Spleen (tissue), 11 donors: ENCODE results near the gene NFYC. TPM values are rescaled to one million over a fixed set of nuclear protein-coding genes. Genes with fewer than 3 reads are reported as not detected.
A peak's percentile ranks its signal among the peaks of the same experiment; 100 is the strongest.

Experiments
- DNase-seq: peaks from one replicate; pipeline ENCODE4 v3.0.0-alpha.2; 2020
- H3K27ac ChIP-seq, 8 donors: fragments of 200-600 bp; sonication (generic) in 7 of 8; 1 replicate in 4 of 8; 2 replicates in 4 of 8; pipeline versions ENCODE4 v1.5.0 to v1.8.0; 2016 to 2021; ENCODE audit warnings: inconsistent platforms in 4 of 8, mild to moderate bottlenecking in 4 of 8, moderate library complexity in 1 of 8
- H3K27me3 ChIP-seq, 7 donors: fragments of 200-600 bp; sonication (generic) in 6 of 7; replicated peaks in 1 of 7; 1 replicate in 4 of 7; 2 replicates in 3 of 7; pipeline versions ENCODE4 v1.5.0 to v1.8.0; 2016 to 2021; ENCODE audit warnings: inconsistent platforms in 3 of 7, mild to moderate bottlenecking in 1 of 7
- H3K36me3 ChIP-seq, 6 donors: fragments of 200-600 bp; sonication (generic) in 5 of 6; 1 replicate in 4 of 6; 2 replicates in 2 of 6; pipeline versions ENCODE4 v1.5.0 to v1.8.0; 2016 to 2021; ENCODE audit warnings: inconsistent platforms in 2 of 6
- H3K4me1 ChIP-seq, 6 donors: fragments of 200-600 bp; sonication (generic) in 5 of 6; 1 replicate in 3 of 6; 2 replicates in 3 of 6; pipeline versions ENCODE4 v1.5.0 to v1.8.0; 2016 to 2021; ENCODE audit warnings: inconsistent platforms in 3 of 6
- H3K4me3 ChIP-seq, 8 donors: fragments of 200-600 bp; sonication (generic) in 7 of 8; 1 replicate in 4 of 8; 2 replicates in 4 of 8; pipeline versions ENCODE4 v1.5.0 to v1.8.0; 2016 to 2021; ENCODE audit warnings: inconsistent platforms in 4 of 8, mild to moderate bottlenecking in 4 of 8, moderate library complexity in 2 of 8
- H3K9me3 ChIP-seq, 8 donors: fragments of 200-600 bp; sonication (generic) in 7 of 8; 1 replicate in 4 of 8; 2 replicates in 4 of 8; pipeline versions ENCODE4 v1.5.0 to v1.8.0; 2016 to 2021; ENCODE audit warnings: inconsistent platforms in 4 of 8
- POLR2A ChIP-seq, 3 donors: fragments of 450-650 bp; IDR thresholded peaks; one replicate each; pipeline ENCODE4 v1.5.1; 2017; ENCODE audit warnings: antibody characterized with exemption in 3 of 3, mild to moderate bottlenecking in 1 of 3
- POLR2AphosphoS5 ChIP-seq, 3 donors: sonication (generic); formaldehyde crosslinking; IDR thresholded peaks; one replicate each; pipeline ENCODE4 v1.5.1; 2017; ENCODE audit warnings: antibody characterized with exemption in 3 of 3
- WGBS, 5 donors: extraction: QIAGEN DNeasy Blood & Tissue Kit in 3 of 5; methylation state at CpG; one replicate each; pipeline versions ENCODE4 v1.1.5 to v1.1.7; 2013 to 2018; 5-methylcytosine and 5-hydroxymethylcytosine counted together
- intact Hi-C: fragments of 100-400 bp; cut with DNase I; formaldehyde crosslinking; loops from one replicate; pipeline ENCODE4 v1.15.0; 2023; ENCODE audit warnings: low total_unique reads
- polyA plus RNA-seq, 3 donors: library from polyadenylated mRNA; stranded (reverse); fragments of 200-250 nt; gene quantifications; one replicate each; pipeline ENCODE4 v1.2.1, GENCODE V29; 2013
- total RNA-seq, 7 donors: library from RNA; depleted of rRNA in 3 of 7; stranded (reverse); fragments of >200 nt in 3 of 7; fragmentation: NEBNext Ultra II Directional in 4 of 7; extraction: Animal tissue kit (Norgen Biotek cat#: 25700) in 4 of 7; gene quantifications; one replicate each; pipeline versions ENCODE4 v1.1.0 to v1.2.1, GENCODE V29; 2016 to 2021
- TF ChIP-seq, protein P1 (sequence below), 11 experiments: fragments of 200-600 bp in 7 of 11; fragments of 450-650 bp in 4 of 11; sonication (generic) in 4 of 11; IDR thresholded peaks in 8 of 11; conservative IDR thresholded peaks in 3 of 11; 1 replicate in 7 of 11; 2 replicates in 4 of 11; pipeline versions ENCODE4 v1.4.0 to v1.8.0; 2016 to 2021; ENCODE audit warnings: antibody characterized with exemption in 11 of 11, inconsistent platforms in 4 of 11, mild to moderate bottlenecking in 1 of 11
- donor health status: healthy with polysubstance abuse.
- donor health status: DM: no; HTN: no; CAD: no; lungs with moderate emphysema.
- donor health status: DM: no; HTN: no; CAD: no.
- donor health status: Bipolar disorder and iron deficiency.
- donor health status: healthy.
- donor health status: DM: no; HTN: no; CAD: no.
- donor health status: DM: yes; HTN: yes; CAD: no.

Gene NFYC
- total and polyA plus RNA-seq, 10 donors: 34.6 to 99.0 (median 67.7) TPM

DNA sequence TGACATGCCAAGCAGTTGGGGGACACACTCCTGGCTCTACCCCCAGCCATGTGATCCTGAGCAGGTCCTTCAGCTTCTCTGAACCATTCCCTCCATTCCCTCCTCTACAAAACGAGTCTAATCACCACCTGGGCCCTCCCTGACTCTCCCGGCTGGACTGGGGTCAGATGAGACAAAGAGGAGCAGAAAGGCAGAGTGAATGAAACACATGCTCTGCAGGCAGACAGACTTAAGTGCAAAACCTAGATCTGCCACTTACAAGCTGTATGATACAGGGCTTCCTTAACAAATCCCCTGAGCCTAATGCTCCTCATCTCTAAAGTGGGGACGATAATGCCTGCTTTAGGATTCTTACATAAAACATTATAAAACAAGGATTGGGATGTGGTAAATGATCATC is 43.3 kb upstream of the NFYC start:
- peaks cover 0 to 4% (median 0%) of the 10 kb centered on the region in 6 donors for H3K36me3 ChIP-seq
- intact Hi-C loops: no loop called here
- no peak overlapping the region for H3K4me3 ChIP-seq
- DNase-seq: peak; percentile 36
- no peaks in the 10 kb centered on the region for H3K9me3 ChIP-seq
- TF ChIP-seq, protein P1, sequence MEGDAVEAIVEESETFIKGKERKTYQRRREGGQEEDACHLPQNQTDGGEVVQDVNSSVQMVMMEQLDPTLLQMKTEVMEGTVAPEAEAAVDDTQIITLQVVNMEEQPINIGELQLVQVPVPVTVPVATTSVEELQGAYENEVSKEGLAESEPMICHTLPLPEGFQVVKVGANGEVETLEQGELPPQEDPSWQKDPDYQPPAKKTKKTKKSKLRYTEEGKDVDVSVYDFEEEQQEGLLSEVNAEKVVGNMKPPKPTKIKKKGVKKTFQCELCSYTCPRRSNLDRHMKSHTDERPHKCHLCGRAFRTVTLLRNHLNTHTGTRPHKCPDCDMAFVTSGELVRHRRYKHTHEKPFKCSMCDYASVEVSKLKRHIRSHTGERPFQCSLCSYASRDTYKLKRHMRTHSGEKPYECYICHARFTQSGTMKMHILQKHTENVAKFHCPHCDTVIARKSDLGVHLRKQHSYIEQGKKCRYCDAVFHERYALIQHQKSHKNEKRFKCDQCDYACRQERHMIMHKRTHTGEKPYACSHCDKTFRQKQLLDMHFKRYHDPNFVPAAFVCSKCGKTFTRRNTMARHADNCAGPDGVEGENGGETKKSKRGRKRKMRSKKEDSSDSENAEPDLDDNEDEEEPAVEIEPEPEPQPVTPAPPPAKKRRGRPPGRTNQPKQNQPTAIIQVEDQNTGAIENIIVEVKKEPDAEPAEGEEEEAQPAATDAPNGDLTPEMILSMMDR (IDR thresholded peaks at IDR 0.05 in 8 of 11, conservative IDR thresholded peaks at IDR 0.05 in 3 of 11): no peak
- TF ChIP-seq POLR2AphosphoS5 (IDR thresholded peaks at IDR 0.05) (no peak), POLR2A (IDR thresholded peaks at IDR 0.05) (no peak)
- H3K4me1 ChIP-seq: peaks cover 0 to 4% (median 0%) of the 10 kb centered on the region in 6 donors
- WGBS, 5 donors: 77 to 94% (median 86%) methylated on average over 3 of the region's 3 CpGs
- no peak overlapping the region for H3K27ac ChIP-seq
- H3K27me3 ChIP-seq: peaks cover 0 to 7% (median 0%) of the 10 kb centered on the region in 7 donors

DNA sequence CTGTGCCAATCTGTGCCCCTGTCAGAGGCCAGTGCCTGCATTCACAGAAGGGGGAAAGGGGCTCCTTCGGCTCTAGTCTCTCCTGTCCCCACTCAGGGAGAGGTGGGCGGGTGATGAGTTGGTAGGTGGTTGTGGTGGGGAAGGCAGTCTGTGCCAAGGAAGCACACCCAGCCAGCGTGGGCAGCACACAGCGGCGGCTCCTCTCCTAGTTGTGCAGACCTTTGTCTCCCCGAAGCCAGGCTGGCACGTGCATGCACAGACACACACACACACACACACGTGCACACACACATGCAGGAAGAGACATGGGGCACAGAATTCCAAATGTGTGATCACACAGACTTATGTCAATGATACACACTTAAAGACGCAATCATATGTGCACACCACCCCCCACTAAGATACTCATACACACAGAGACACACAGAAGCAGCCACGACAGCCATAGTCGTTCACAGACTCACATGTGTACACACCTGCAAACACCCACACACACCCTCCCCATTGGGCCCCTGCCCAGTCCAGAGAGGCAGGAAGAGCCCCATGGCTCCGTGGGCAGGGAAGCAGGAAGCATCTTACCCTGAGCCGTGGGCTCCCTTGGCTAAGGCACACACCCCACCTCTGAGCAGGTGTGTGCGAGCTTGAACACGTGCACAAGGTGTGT is 42.4 kb upstream of the NFYC start:
- no peak for TF ChIP-seq POLR2AphosphoS5 (IDR thresholded peaks at IDR 0.05)
- TF ChIP-seq POLR2A (IDR thresholded peaks at IDR 0.05): no peak
- TF ChIP-seq, protein P1 (IDR thresholded peaks at IDR 0.05 in 8 of 11, conservative IDR thresholded peaks at IDR 0.05 in 3 of 11): no peak

DNA sequence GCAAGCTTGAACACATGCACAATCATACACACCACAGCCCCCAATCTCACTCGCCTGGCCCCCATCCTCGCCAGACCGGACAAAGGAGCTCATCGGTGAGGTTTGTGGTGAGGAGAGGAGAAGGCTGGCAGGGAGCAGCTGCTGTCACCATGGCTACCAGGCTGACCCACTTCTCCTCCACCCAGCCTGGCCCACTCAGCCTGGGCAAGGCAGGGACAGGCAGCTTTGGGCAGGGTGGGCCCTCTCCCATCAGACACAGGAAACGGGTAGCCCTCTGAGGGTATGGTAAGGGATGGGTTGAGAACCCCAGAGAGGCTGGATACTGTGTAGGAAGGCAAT is 41.9 kb upstream of the NFYC start:
- Histone ChIP-seq H3K4me1 (peaks cover 0 to 4% (median 0%) of the 10 kb centered on the region in 6 donors), H3K4me3 (no peak overlapping the region), H3K27ac (no peak overlapping the region), H3K27me3 (peaks cover 0 to 17% (median 4%) of the 10 kb centered on the region in 7 donors), H3K36me3 (peaks cover 0 to 4% (median 0%) of the 10 kb centered on the region in 6 donors), H3K9me3 (no peaks in the 10 kb centered on the region)
- peak; percentile 17 for DNase-seq
- TF ChIP-seq, protein P1 (IDR thresholded peaks at IDR 0.05 in 8 of 11, conservative IDR thresholded peaks at IDR 0.05 in 3 of 11): no peak
- TF ChIP-seq POLR2A (IDR thresholded peaks at IDR 0.05) (no peak), POLR2AphosphoS5 (IDR thresholded peaks at IDR 0.05) (no peak)
- 68 to 85% (median 73%) methylated on average over 5 of the region's 5 CpGs for WGBS, 5 donors
- intact Hi-C loops: no loop called here

More for the DNA sequence above, 42.4 kb upstream of the NFYC start:
- Histone ChIP-seq H3K4me1 (peaks cover 0 to 4% (median 0%) of the 10 kb centered on the region in 6 donors), H3K27ac (no peak overlapping the region), H3K9me3 (no peaks in the 10 kb centered on the region), H3K36me3 (peaks cover 0 to 4% (median 0%) of the 10 kb centered on the region in 6 donors), H3K4me3 (no peak overlapping the region), H3K27me3 (peaks cover 0 to 15% (median 3%) of the 10 kb centered on the region in 7 donors)
- DNase-seq: no peak
- intact Hi-C loops: no loop called here
- WGBS, 5 donors: 37 to 74% (median 66%) methylated on average over 4 to 15 of the region's 15 CpGs

DNA sequence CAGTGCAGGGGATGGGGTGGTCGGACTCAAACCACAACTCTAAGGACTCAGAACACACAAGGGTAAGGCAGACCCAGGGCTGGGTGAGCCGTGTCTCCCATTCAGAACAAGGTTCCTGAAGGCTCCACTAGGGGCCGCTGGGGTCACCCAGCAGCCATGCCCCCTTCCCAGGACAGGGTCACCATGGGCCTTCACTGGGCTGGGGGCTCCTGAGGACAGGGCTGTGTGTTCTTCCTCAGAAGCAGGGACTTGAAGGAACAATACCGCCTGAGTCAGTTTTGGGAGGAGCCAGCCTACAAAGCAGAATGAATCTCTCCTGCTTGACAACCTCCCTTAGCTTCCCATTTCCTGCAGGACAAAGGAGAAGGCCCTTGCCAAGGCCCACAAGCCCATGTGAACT is 41.4 kb upstream of the NFYC start:
- 49 to 80% (median 59%) methylated on average over 2 to 4 of the region's 4 CpGs for WGBS, 5 donors
- Histone ChIP-seq H3K27me3 (peaks cover 0 to 17% (median 4%) of the 10 kb centered on the region in 7 donors), H3K9me3 (no peaks in the 10 kb centered on the region), H3K4me1 (peaks cover 0 to 4% (median 0%) of the 10 kb centered on the region in 6 donors), H3K36me3 (peaks cover 0 to 4% (median 0%) of the 10 kb centered on the region in 6 donors), H3K4me3 (no peak overlapping the region), H3K27ac (no peak overlapping the region)
- DNase-seq: peak; percentile 61
- TF ChIP-seq POLR2A (IDR thresholded peaks at IDR 0.05): no peak
- TF ChIP-seq, protein P1 (IDR thresholded peaks at IDR 0.05 in 8 of 11, conservative IDR thresholded peaks at IDR 0.05 in 3 of 11): peak in 3 of 11 experiments; percentile 26 to 41 (median 33)
- intact Hi-C loops: no loop called here
